Vagina (tissue), 2 donors: ENCODE results near the gene TTC22. TPM values are rescaled to one million over a fixed set of nuclear protein-coding genes. Genes with fewer than 3 reads are reported as not detected.
A peak's percentile ranks its signal among the peaks of the same experiment; 100 is the strongest.

Experiments used
- DNase-seq, 2 donors: peaks; one replicate each; pipeline ENCODE4 v3.0.0-alpha.2; 2017; ENCODE audit errors: extremely low spot score in 2 of 2
- H3K27ac ChIP-seq: fragments of 200-600 bp; sonication (generic); one replicate; pipeline ENCODE4 v1.5.1; 2019
- H3K27me3 ChIP-seq: fragments of 200-600 bp; sonication (generic); one replicate; pipeline ENCODE4 v1.5.1; 2019
- H3K36me3 ChIP-seq, 2 donors: fragments of 200-600 bp; sonication (generic); one replicate each; pipeline ENCODE4 v1.5.1; 2017 to 2019
- H3K4me1 ChIP-seq: fragments of 200-600 bp; sonication (generic); one replicate; pipeline ENCODE4 v1.5.1; 2019
- H3K4me3 ChIP-seq, 2 donors: fragments of 200-600 bp; sonication (generic); 1 replicate in 1 of 2; 2 replicates in 1 of 2; pipeline ENCODE4 v1.5.1; 2016 to 2019
- H3K9me3 ChIP-seq: fragments of 200-600 bp; sonication (generic); one replicate; pipeline ENCODE4 v1.5.1; 2019
- CTCF ChIP-seq, 3 experiments: fragments of 450-650 bp in 2 of 3; fragments of 200-600 bp in 1 of 3; sonication (generic) in 1 of 3; IDR thresholded peaks; one replicate each; pipeline ENCODE4 v1.5.1; 2017 to 2019; ENCODE audit warnings: antibody characterized with exemption in 3 of 3, mild to moderate bottlenecking in 2 of 3, moderate library complexity in 2 of 3
- POLR2A ChIP-seq, 2 donors: fragments of 450-650 bp; IDR thresholded peaks; one replicate each; pipeline ENCODE4 v1.6.1; 2017; ENCODE audit warnings: antibody characterized with exemption in 2 of 2, mild to moderate bottlenecking in 2 of 2, moderate library complexity in 2 of 2
- POLR2AphosphoS5 ChIP-seq, 2 donors: sonication (generic); formaldehyde crosslinking; IDR thresholded peaks; one replicate each; pipeline ENCODE4 v1.9.0; 2017; ENCODE audit warnings: antibody characterized with exemption in 2 of 2, mild to moderate bottlenecking in 2 of 2, low read depth in 1 of 2; ENCODE audit not compliant: insufficient read depth in 1 of 2
- intact Hi-C: fragments of 100-400 bp; cut with DNase I; formaldehyde crosslinking; loops from one replicate; pipeline ENCODE4 v1.15.1; 2023
- total RNA-seq: library from RNA; depleted of rRNA; stranded (reverse); fragments of >200 nt; gene quantifications from one replicate; pipeline ENCODE4 v1.2.3, GENCODE V29; 2016

TTC22 gene
- total RNA-seq, 1 donor from 2014 or later: 43.5 TPM

GRCh38 chr1:54842963-54843362 is 41.8 kb upstream of the TTC22 start:
- intact Hi-C loops: no loop called here
- H3K36me3 ChIP-seq: no peaks in the 10 kb centered on the region
- TF ChIP-seq POLR2A (IDR thresholded peaks at IDR 0.05) (no peak), POLR2AphosphoS5 (IDR thresholded peaks at IDR 0.05; ENCODE audit: insufficient read depth in 1 of 2, low read depth in 1 of 2) (no peak), CTCF (IDR thresholded peaks at IDR 0.05) (no peak)
- no peak overlapping the region for H3K27ac ChIP-seq
- H3K27me3 ChIP-seq: no peaks in the 10 kb centered on the region
- peak; percentile 72 to 77 for DNase-seq
- no peaks in the 10 kb centered on the region for H3K9me3 ChIP-seq
- H3K4me1 ChIP-seq: no peaks in the 10 kb centered on the region
- H3K4me3 ChIP-seq: no peak overlapping the region

DNA sequence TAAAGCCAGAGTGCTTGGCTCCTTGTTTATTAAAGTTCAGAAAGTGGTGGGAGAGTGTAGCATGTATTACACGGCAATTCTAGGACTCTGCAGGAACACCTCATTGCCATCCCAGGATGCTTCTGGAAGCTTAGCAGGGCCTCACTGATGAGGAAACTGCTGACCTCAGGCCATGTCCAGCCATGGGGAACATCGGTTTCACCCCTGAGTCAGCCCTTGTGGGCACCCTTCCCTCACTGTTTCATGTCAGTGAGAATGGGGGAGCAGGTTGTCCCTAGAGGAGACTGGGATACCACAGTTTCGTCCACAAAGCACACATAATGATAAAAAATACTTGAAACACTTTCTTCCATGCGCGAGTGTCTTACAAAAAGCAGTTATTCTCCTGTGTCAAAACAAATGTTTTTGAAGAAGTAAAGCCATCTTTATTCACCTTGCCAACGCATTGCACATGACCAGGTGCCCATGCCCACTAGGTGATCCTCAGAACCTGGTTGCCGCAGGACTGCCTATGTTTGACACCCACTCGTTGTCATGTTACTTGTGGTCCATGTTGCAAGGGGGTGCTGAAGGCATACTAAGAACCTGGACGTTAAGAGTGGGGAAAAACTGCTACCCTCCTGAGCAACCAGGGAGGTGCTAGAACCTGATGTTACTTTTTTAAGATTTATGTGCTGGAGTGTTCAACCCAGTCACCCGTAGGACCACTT is 41.2 kb upstream of the TTC22 start:
- DNase-seq: peak; percentile 56 to 61
- Histone ChIP-seq H3K27ac (no peak overlapping the region), H3K4me3 (no peak overlapping the region), H3K9me3 (no peaks in the 10 kb centered on the region), H3K27me3 (no peaks in the 10 kb centered on the region), H3K4me1 (no peaks in the 10 kb centered on the region), H3K36me3 (no peaks in the 10 kb centered on the region)
- TF ChIP-seq CTCF (IDR thresholded peaks at IDR 0.05): no peak
- no peak for TF ChIP-seq POLR2AphosphoS5 (IDR thresholded peaks at IDR 0.05; ENCODE audit: insufficient read depth in 1 of 2, low read depth in 1 of 2)
- TF ChIP-seq POLR2A (IDR thresholded peaks at IDR 0.05): no peak
- intact Hi-C loops: no loop called here

DNA sequence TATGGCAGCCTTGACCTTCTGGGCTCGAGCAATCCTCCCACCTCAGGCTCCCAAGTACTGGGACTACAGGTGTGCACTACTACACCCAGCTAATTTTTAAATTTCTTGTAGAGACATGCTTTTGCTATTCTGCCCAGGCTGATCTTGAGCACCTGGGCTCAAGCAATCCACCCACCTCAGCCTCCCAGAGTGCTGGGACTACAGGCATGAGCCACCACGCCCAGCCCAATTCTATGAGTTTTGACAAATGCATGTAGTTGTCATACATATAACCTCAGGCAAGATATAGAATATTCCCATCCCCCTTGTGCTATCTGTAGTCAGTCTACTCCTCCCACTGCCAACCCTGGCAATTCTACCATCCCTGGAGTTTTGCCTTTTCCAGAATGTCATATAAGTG is 38.7 kb upstream of the TTC22 start:
- TF ChIP-seq POLR2A (IDR thresholded peaks at IDR 0.05) (no peak), POLR2AphosphoS5 (IDR thresholded peaks at IDR 0.05; ENCODE audit: insufficient read depth in 1 of 2, low read depth in 1 of 2) (no peak), CTCF (IDR thresholded peaks at IDR 0.05) (no peak)
- H3K4me1 ChIP-seq: no peaks in the 10 kb centered on the region
- H3K9me3 ChIP-seq: no peaks in the 10 kb centered on the region
- intact Hi-C loops: no loop called here
- H3K36me3 ChIP-seq: no peaks in the 10 kb centered on the region
- H3K27me3 ChIP-seq: no peaks in the 10 kb centered on the region
- no peak overlapping the region for H3K27ac ChIP-seq
- no peak overlapping the region for H3K4me3 ChIP-seq
- DNase-seq: peak in 1 of 2 donors; percentile 8

DNA sequence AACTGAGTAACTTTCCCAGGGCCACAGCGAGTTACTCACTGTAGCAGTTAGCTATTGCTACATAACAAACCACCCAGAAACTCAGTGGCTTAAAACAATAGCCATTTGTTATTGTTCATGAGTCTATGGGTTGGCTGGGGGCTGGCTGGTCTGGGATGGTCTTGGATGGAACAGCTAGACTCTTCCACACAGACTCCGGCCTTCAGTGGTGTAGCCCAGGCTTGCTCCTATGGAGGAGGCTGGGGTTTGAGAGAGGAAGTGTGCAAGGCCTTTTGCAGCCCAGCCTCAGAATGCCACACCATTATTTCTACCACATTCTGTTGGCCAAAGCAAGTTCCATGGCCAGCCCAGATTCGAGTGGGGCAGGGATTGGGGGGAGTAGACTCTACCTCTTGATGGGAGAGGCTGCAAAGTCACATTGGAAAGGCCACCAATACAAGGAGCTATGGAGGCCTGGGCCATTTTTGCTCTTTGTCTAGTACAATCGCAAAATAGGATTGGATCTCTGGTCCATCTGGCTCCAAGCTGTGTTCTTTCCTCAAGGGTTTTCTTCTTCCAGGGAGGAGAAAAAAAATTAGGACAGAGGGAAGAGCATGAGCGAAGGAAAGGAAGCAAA is 37.5 kb upstream of the TTC22 start:
- intact Hi-C loops: no loop called here
- Histone ChIP-seq H3K9me3 (no peaks in the 10 kb centered on the region), H3K4me1 (no peaks in the 10 kb centered on the region), H3K27ac (no peak overlapping the region), H3K27me3 (no peaks in the 10 kb centered on the region), H3K4me3 (no peak overlapping the region), H3K36me3 (no peaks in the 10 kb centered on the region)
- TF ChIP-seq POLR2A (IDR thresholded peaks at IDR 0.05): no peak
- no peak for TF ChIP-seq POLR2AphosphoS5 (IDR thresholded peaks at IDR 0.05; ENCODE audit: insufficient read depth in 1 of 2, low read depth in 1 of 2)
- no peak for TF ChIP-seq CTCF (IDR thresholded peaks at IDR 0.05)
- peak; percentile 52 to 64 for DNase-seq
